ENCODE data around the gene COL18A1. TPM values are rescaled to one million over a fixed set of nuclear protein-coding genes. Genes with fewer than 3 reads are reported as not detected.

The COL18A1 gene
- total and polyA plus RNA-seq, 2 of the 8 experiments (the other 6 are each of a cell fraction or from before 2014, with no cell fraction given), result 145 to 201 TPM

- TF ChIP-seq HDAC2 (IDR thresholded peaks at IDR 0.05; ENCODE audit: borderline replicate concordance in 1 of 2, low read depth in 2 of 2, low read length in 2 of 2) (no peak), POU5F1 (IDR thresholded peaks at IDR 0.05; ENCODE audit: low read depth, low read length) (no peak), KDM4A (IDR thresholded peaks at IDR 0.05; ENCODE audit: low read depth, low read length, severe bottlenecking) (no peak), RBBP5 (IDR thresholded peaks at IDR 0.05; ENCODE audit: borderline replicate concordance, low read depth, low read length) (no peak), POLR2AphosphoS5 (IDR thresholded peaks at IDR 0.05; ENCODE audit: low read depth, low read length) (no peak)
These were observed 91.4 kb downstream of the COL18A1 start (continued) for GRCh38 chr21:45496151-45496967.

Measured in H1 (cell line).